Left lung (tissue), 10 donors: Measurements from ENCODE around the gene PARD6A. TPM values are rescaled to one million over a fixed set of nuclear protein-coding genes. Genes with fewer than 3 reads are reported as not detected.
A peak's percentile ranks its signal among the peaks of the same experiment; 100 is the strongest.

Experiments used
- ATAC-seq: fragments of 200-7000 bp; cut with Tn5 transposase; one replicate; pipeline ENCODE4 v1.9.1; 2020; ENCODE audit warnings: moderate library complexity
- DNase-seq, 4 donors: peaks; one replicate each; pipeline ENCODE4 v3.0.0-alpha.2; 2013 to 2020
- H3K27ac ChIP-seq, 2 donors: fragments of 200-600 bp; sonication (generic) in 1 of 2; one replicate each; pipeline versions ENCODE4 v1.5.0 to v1.8.0; 2020 to 2021
- H3K27me3 ChIP-seq, 2 donors: fragments of 200-600 bp; sonication (generic) in 1 of 2; one replicate each; pipeline versions ENCODE4 v1.5.0 to v1.8.0; 2020 to 2021
- H3K36me3 ChIP-seq, 2 donors: fragments of 200-600 bp; sonication (generic) in 1 of 2; one replicate each; pipeline versions ENCODE4 v1.5.0 to v1.8.0; 2020 to 2021
- H3K4me1 ChIP-seq, 2 donors: fragments of 200-600 bp; one replicate each; pipeline ENCODE4 v1.8.0; 2021
- H3K4me3 ChIP-seq, 2 donors: fragments of 200-600 bp; sonication (generic) in 1 of 2; one replicate each; pipeline versions ENCODE4 v1.5.0 to v1.8.0; 2020 to 2021; ENCODE audit warnings: mild to moderate bottlenecking in 1 of 2
- H3K9me3 ChIP-seq, 2 donors: fragments of 200-600 bp; sonication (generic) in 1 of 2; one replicate each; pipeline versions ENCODE4 v1.5.0 to v1.8.0; 2020 to 2021
- intact Hi-C, 2 donors: fragments of 100-400 bp; cut with DNase I; formaldehyde crosslinking; loops; one replicate each; pipeline versions ENCODE4 v1.11.2 to v1.14.2; 2022
- polyA plus RNA-seq, 6 donors: library from polyadenylated mRNA; unstranded; fragments of 120-200 nt; gene quantifications; one replicate each; pipeline ENCODE4 v1.2.1, GENCODE V29; 2013; ENCODE audit not compliant: insufficient read length in 6 of 6
- total RNA-seq, 2 donors: library from RNA; stranded (reverse); fragmentation: NEBNext Ultra II Directional; extraction: Animal tissue kit (Norgen Biotek cat#: 25700); gene quantifications; one replicate each; pipeline ENCODE4 v1.2.1, GENCODE V29; 2021
- TF ChIP-seq, protein P1 (sequence below), 2 donors: fragments of 200-600 bp; sonication (generic) in 1 of 2; IDR thresholded peaks; one replicate each; pipeline versions ENCODE4 v1.5.0 to v1.8.0; 2021; ENCODE audit warnings: antibody characterized with exemption in 2 of 2
- donor health status: DM: no; HTN: yes; CAD: no.
- donor health status: DM: no; HTN: no; CAD: no.

PARD6A gene
- total and polyA plus RNA-seq, 8 donors = 1.4 to 4.1 (median 1.9) TPM

DNA sequence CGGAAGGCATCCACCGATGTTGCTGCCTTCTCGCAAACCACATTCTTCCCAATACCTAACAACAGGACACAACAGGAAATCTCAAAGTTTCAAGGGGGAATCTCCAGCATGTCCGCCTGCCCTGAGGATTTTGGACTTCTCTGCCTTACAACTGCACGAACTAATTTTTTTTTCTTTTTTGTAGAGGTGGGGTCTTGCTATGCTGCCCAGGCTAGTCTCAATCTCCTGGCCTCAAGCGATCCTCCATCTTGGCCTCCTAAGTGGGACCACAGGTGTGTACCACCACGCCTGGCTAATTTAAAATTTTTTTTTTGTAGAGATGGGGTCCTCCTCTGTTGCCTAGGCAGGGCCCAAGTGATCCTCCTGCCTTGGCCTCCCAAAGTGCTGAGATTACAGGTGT, 15.2 kb downstream of the PARD6A start:
- TF ChIP-seq, protein P1, sequence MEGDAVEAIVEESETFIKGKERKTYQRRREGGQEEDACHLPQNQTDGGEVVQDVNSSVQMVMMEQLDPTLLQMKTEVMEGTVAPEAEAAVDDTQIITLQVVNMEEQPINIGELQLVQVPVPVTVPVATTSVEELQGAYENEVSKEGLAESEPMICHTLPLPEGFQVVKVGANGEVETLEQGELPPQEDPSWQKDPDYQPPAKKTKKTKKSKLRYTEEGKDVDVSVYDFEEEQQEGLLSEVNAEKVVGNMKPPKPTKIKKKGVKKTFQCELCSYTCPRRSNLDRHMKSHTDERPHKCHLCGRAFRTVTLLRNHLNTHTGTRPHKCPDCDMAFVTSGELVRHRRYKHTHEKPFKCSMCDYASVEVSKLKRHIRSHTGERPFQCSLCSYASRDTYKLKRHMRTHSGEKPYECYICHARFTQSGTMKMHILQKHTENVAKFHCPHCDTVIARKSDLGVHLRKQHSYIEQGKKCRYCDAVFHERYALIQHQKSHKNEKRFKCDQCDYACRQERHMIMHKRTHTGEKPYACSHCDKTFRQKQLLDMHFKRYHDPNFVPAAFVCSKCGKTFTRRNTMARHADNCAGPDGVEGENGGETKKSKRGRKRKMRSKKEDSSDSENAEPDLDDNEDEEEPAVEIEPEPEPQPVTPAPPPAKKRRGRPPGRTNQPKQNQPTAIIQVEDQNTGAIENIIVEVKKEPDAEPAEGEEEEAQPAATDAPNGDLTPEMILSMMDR (IDR thresholded peaks at IDR 0.05) = no peak
- Histone ChIP-seq H3K36me3 (peaks cover 0 to 17% of the 10 kb centered on the region in 2 donors), H3K4me3 (no peak overlapping the region), H3K4me1 (peaks cover 27 to 54% of the 10 kb centered on the region in 2 donors), H3K27ac (peak overlapping the region in 1 of 2 donors; percentile 45), H3K27me3 (no peaks in the 10 kb centered on the region), H3K9me3 (no peaks in the 10 kb centered on the region)
- DNase-seq (no peak), ATAC-seq (no peak)
- intact Hi-C loops = loop anchor here in 1 of 2 donors (10.0 kb wide), 2 partner anchors 149 to 249 kb away; no protein-coding TSS in a partner anchor

DNA sequence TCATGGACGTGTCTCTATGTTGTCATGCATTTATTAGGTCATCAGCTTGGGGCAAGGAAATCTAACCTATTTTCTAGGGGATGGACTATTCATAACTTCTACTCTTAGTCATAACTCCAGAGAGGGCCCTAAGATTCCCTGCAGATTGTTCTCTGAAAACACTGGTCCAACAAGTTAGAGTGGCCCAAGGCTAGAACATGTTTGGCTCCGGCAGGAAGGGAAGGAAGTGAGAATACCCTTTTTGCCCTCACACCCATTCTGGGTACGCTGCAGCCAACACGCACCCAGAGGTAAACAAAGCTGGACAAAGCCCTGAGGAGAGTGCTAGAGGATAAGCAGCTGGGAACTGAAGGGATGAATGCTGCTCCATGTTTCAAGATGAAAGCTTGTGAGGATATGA, 15.8 kb downstream of the PARD6A start:
- intact Hi-C loops = loop anchor here in 1 of 2 donors (10.0 kb wide), 2 partner anchors 148 to 248 kb away; no protein-coding TSS in a partner anchor
- H3K27ac ChIP-seq = peak overlapping the region in 1 of 2 donors; percentile 45
- no peak for ATAC-seq

DNA sequence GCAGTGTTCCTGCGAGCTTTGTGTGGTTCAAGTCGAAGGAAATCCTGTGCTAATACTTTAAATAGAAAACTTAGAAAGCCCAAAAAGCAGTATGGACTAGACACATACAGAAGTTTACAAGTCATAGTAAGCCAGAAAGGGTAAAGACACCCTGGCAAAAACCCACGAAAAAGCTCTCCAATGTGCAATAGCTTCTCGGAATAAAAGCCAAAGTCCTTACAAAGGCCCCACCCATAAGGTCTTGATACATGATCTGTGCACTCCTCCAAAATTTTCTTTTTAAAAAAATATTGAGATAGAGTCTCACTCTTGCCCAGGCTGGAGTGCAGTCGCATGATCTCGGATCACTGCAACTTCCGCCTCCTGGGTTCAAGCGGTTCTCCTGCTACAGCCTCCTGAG, 16.2 kb downstream of the PARD6A start:
- peak overlapping the region in 1 of 2 donors; percentile 45 for H3K27ac ChIP-seq
- peaks cover 0 to 17% of the 10 kb centered on the region in 2 donors for H3K36me3 ChIP-seq
- intact Hi-C loops = loop anchor here in 1 of 2 donors (10.0 kb wide), 2 partner anchors 148 to 248 kb away; no protein-coding TSS in a partner anchor
- TF ChIP-seq, protein P1 (IDR thresholded peaks at IDR 0.05) = no peak
- no peak for DNase-seq
- peaks cover 27 to 52% of the 10 kb centered on the region in 2 donors for H3K4me1 ChIP-seq
- no peaks in the 10 kb centered on the region for H3K27me3 ChIP-seq
- H3K4me3 ChIP-seq = no peak overlapping the region
- no peaks in the 10 kb centered on the region for H3K9me3 ChIP-seq
- ATAC-seq = no peak

More for the DNA sequence above, 15.8 kb downstream of the PARD6A start:
- Histone ChIP-seq H3K27me3 (no peaks in the 10 kb centered on the region), H3K9me3 (no peaks in the 10 kb centered on the region), H3K4me1 (peaks cover 27 to 54% of the 10 kb centered on the region in 2 donors), H3K36me3 (peaks cover 0 to 17% of the 10 kb centered on the region in 2 donors), H3K4me3 (no peak overlapping the region)
- no peak for DNase-seq
- TF ChIP-seq, protein P1 (IDR thresholded peaks at IDR 0.05) = no peak

DNA sequence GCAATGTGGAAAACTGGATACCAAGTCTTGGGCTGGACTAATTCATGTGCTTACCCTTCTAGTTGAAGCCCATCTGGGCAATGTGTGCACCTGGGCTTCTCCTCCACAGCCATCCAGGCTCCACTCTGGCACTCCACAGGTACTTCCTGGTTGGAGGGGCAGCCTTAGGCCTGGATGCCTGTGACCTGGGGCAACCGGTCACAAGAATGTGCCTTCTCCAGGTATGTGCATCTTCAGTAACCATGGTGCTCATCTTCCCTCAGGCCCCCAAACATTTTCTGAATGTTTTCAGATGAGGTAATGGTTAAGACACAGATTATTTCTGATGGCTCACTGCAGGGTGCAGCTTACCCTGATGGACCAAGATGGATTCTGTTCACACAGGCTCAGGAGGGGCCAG, 17.0 kb downstream of the PARD6A start:
- no peaks in the 10 kb centered on the region for H3K9me3 ChIP-seq
- intact Hi-C loops = loop anchor here in 1 of 2 donors (10.0 kb wide), 2 partner anchors 147 to 247 kb away; no protein-coding TSS in a partner anchor
- no peak for ATAC-seq

DNA sequence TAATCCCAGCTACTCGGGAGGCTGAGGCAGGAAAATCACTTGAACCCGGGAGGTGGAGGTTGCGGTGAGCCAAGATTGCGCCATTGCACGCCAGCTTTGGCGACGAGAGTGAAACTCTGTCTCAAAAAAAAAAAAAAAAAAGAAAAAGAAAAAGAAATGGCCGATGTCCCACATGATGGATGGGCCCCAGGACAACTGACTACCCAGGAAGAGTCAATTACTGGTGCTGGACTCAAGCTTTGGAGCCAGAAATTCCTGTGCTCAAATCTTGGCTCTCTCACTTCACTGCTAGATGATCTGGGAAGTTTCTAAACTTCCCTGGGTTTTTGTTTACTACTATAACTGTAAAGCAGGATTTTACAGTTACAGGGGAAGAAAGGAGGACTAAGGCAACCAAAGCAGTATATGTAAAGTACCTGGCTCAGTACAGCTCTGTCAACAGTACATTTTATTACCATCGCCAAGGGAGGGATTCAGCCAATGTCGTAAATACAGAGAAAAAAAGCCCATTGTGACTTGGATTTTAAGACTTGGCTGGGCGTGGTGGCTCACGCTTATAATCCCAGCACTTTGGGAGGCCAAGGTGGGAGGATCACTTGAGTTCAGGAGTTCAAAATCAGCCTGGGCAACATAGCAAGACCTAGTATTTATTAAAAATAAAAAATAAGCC, 17.7 kb downstream of the PARD6A start:
- no peaks in the 10 kb centered on the region for H3K9me3 ChIP-seq
- no peak overlapping the region for H3K4me3 ChIP-seq
- no peak overlapping the region for H3K27ac ChIP-seq
- DNase-seq (no peak), ATAC-seq (no peak)
- H3K4me1 ChIP-seq = peaks cover 15 to 36% of the 10 kb centered on the region in 2 donors
- intact Hi-C loops = loop anchor here in 1 of 2 donors (10.0 kb wide), 2 partner anchors 146 to 246 kb away; no protein-coding TSS in a partner anchor
- peaks cover 0 to 29% of the 10 kb centered on the region in 2 donors for H3K36me3 ChIP-seq
- TF ChIP-seq, protein P1 (IDR thresholded peaks at IDR 0.05) = no peak
- no peaks in the 10 kb centered on the region for H3K27me3 ChIP-seq

More for the DNA sequence above, 17.0 kb downstream of the PARD6A start:
- Histone ChIP-seq H3K4me1 (peaks cover 22 to 44% of the 10 kb centered on the region in 2 donors), H3K4me3 (no peak overlapping the region), H3K27me3 (no peaks in the 10 kb centered on the region), H3K27ac (no peak overlapping the region), H3K36me3 (peaks cover 0 to 22% of the 10 kb centered on the region in 2 donors)
- no peak for DNase-seq
- TF ChIP-seq, protein P1 (IDR thresholded peaks at IDR 0.05) = no peak
